H1 (cell line): ENCODE data around the gene SPAAR.

Source experiments
- EP300 ChIP-seq, 2 experiments: IDR thresholded peaks; 1 replicate in 1 of 2; 2 replicates in 1 of 2; pipeline ENCODE4 v1.6.1; 2011 to 2012; ENCODE audit warnings: low read depth in 2 of 2, low read length in 2 of 2, mild to moderate bottlenecking in 2 of 2, borderline replicate concordance in 1 of 2, inconsistent platforms in 1 of 2, moderate library complexity in 1 of 2
- EZH2 ChIP-seq: fragments of 200-600 bp; sonication (generic); IDR thresholded peaks from 2 replicates; pipeline ENCODE4 v1.7.1; 2012; ENCODE audit warnings: low read depth, mild to moderate bottlenecking, moderate library complexity, low read length, inconsistent platforms; ENCODE audit not compliant: severe bottlenecking
- JUND ChIP-seq: IDR thresholded peaks from 2 replicates; pipeline ENCODE4 v1.6.1; 2011; ENCODE audit warnings: mild to moderate bottlenecking, improper control_type of control experiment, low read length
- KDM1A ChIP-seq: fragments of 200-600, 300-600 bp; sonication (generic); IDR thresholded peaks from 2 replicates; pipeline ENCODE4 v1.7.1; 2016; ENCODE audit warnings: mild to moderate bottlenecking, low read length, borderline replicate concordance
- MAFK ChIP-seq: IDR thresholded peaks from 2 replicates; pipeline ENCODE4 v1.6.1; 2012; ENCODE audit warnings: low read depth, mild to moderate bottlenecking, improper control_type of control experiment, low read length
- POLR2A ChIP-seq, 2 experiments: IDR thresholded peaks; 1 replicate in 1 of 2; 2 replicates in 1 of 2; pipeline ENCODE4 v1.6.1; 2011; ENCODE audit warnings: low read depth in 2 of 2, low read length in 2 of 2, mild to moderate bottlenecking in 2 of 2; ENCODE audit errors: control extremely low read depth in 1 of 2
- POLR2AphosphoS5 ChIP-seq: IDR thresholded peaks from 2 replicates; pipeline ENCODE4 v1.6.1; 2011; ENCODE audit warnings: low read depth, low read length
- RAD21 ChIP-seq, 2 experiments: IDR thresholded peaks in 1 of 2; conservative IDR thresholded peaks in 1 of 2; 2 replicates each; pipeline ENCODE4 v1.6.1; 2011; ENCODE audit warnings: low read depth in 2 of 2, low read length in 2 of 2, improper control_type of control experiment in 1 of 2, inconsistent platforms in 1 of 2, mild to moderate bottlenecking in 1 of 2, moderate library complexity in 1 of 2
- RFX5 ChIP-seq: IDR thresholded peaks from 2 replicates; pipeline ENCODE4 v1.6.1; 2011; ENCODE audit warnings: low read depth, low read length, improper control_type of control experiment, borderline replicate concordance
- SRF ChIP-seq: IDR thresholded peaks from 2 replicates; pipeline ENCODE4 v1.6.1; 2011; ENCODE audit warnings: mild to moderate bottlenecking, low read depth, low read length, moderate library complexity
- USF2 ChIP-seq: IDR thresholded peaks from 2 replicates; pipeline ENCODE4 v1.6.1; 2011; ENCODE audit warnings: low read length, improper control_type of control experiment
- YY1 ChIP-seq: IDR thresholded peaks from 2 replicates; pipeline ENCODE4 v1.6.1; 2011; ENCODE audit warnings: low read depth, mild to moderate bottlenecking, low read length
- TF ChIP-seq, protein P1 (sequence below), 3 experiments: IDR thresholded peaks; 1 replicate in 2 of 3; 2 replicates in 1 of 3; pipeline versions ENCODE4 v1.5.1 to v1.6.1; 2011; ENCODE audit warnings: low read length in 3 of 3, mild to moderate bottlenecking in 3 of 3, inconsistent platforms in 2 of 3, low read depth in 1 of 3, moderate library complexity in 1 of 3; ENCODE audit not compliant: insufficient read depth in 1 of 3; ENCODE audit errors: control extremely low read depth in 1 of 3
- TF ChIP-seq, protein P2 (sequence below): IDR thresholded peaks from 2 replicates; pipeline ENCODE4 v1.6.1; 2012; ENCODE audit warnings: inconsistent platforms

- TF ChIP-seq RAD21 (IDR thresholded peaks at IDR 0.05 in 1 of 2, conservative IDR thresholded peaks at IDR 0.05 in 1 of 2; ENCODE audit: low read depth in 2 of 2, low read length in 2 of 2) (no peak), SRF (no peak), RFX5 (no peak), EP300 (IDR thresholded peaks at IDR 0.05; ENCODE audit: borderline replicate concordance in 1 of 2, low read depth in 2 of 2, low read length in 2 of 2) (no peak), KDM1A (no peak), POLR2AphosphoS5 (no peak), POLR2A (IDR thresholded peaks at IDR 0.05; ENCODE audit: control extremely low read depth in 1 of 2, low read depth in 2 of 2, low read length in 2 of 2) (no peak), USF2 (no peak), MAFK (no peak), YY1 (no peak), EZH2 (no peak), JUND (no peak)
- TF ChIP-seq, protein P1, sequence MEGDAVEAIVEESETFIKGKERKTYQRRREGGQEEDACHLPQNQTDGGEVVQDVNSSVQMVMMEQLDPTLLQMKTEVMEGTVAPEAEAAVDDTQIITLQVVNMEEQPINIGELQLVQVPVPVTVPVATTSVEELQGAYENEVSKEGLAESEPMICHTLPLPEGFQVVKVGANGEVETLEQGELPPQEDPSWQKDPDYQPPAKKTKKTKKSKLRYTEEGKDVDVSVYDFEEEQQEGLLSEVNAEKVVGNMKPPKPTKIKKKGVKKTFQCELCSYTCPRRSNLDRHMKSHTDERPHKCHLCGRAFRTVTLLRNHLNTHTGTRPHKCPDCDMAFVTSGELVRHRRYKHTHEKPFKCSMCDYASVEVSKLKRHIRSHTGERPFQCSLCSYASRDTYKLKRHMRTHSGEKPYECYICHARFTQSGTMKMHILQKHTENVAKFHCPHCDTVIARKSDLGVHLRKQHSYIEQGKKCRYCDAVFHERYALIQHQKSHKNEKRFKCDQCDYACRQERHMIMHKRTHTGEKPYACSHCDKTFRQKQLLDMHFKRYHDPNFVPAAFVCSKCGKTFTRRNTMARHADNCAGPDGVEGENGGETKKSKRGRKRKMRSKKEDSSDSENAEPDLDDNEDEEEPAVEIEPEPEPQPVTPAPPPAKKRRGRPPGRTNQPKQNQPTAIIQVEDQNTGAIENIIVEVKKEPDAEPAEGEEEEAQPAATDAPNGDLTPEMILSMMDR (IDR thresholded peaks at IDR 0.05; ENCODE audit: control extremely low read depth in 1 of 3, insufficient read depth in 1 of 3, low read depth in 1 of 3, low read length in 3 of 3): no peak
- TF ChIP-seq, protein P2, sequence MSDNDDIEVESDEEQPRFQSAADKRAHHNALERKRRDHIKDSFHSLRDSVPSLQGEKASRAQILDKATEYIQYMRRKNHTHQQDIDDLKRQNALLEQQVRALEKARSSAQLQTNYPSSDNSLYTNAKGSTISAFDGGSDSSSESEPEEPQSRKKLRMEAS: no peak
These were observed 27.9 kb downstream of the SPAAR start for GRCh38 chr9:35937227-35937626.
